Measurements from ENCODE around the gene TMEM161A. TPM values are rescaled to one million over a fixed set of nuclear protein-coding genes. Genes with fewer than 3 reads are reported as not detected.

Gene TMEM161A
- total RNA-seq, 4 donors from 2014 or later: 16.9 to 41.9 (median 18.5) TPM

GRCh38 chr19:19131989-19132388 lies 6.3 kb downstream of the TMEM161A start:
- 89% methylated on average over 3 of the region's 3 CpGs; no CpG with 5 or more reads in 1 of the 2 donors for WGBS, 2 donors (ENCODE audit: low coverage in 1 of 2)
- no peak overlapping the region for H3K27ac ChIP-seq
- no peak overlapping the region for H3K4me3 ChIP-seq
- TF ChIP-seq POLR2A (IDR thresholded peaks at IDR 0.05): no peak
- TF ChIP-seq, protein P1, sequence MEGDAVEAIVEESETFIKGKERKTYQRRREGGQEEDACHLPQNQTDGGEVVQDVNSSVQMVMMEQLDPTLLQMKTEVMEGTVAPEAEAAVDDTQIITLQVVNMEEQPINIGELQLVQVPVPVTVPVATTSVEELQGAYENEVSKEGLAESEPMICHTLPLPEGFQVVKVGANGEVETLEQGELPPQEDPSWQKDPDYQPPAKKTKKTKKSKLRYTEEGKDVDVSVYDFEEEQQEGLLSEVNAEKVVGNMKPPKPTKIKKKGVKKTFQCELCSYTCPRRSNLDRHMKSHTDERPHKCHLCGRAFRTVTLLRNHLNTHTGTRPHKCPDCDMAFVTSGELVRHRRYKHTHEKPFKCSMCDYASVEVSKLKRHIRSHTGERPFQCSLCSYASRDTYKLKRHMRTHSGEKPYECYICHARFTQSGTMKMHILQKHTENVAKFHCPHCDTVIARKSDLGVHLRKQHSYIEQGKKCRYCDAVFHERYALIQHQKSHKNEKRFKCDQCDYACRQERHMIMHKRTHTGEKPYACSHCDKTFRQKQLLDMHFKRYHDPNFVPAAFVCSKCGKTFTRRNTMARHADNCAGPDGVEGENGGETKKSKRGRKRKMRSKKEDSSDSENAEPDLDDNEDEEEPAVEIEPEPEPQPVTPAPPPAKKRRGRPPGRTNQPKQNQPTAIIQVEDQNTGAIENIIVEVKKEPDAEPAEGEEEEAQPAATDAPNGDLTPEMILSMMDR (IDR thresholded peaks at IDR 0.05): no peak
- TF ChIP-seq EP300 (IDR thresholded peaks at IDR 0.05; ENCODE audit: low read depth): no peak
- TF ChIP-seq POLR2AphosphoS5 (IDR thresholded peaks at IDR 0.05): no peak
- H3K4me1 ChIP-seq: peaks cover 0 to under 1% (median 0%) of the 10 kb centered on the region in 4 donors
- DNase-seq: no peak
- H3K9me3 ChIP-seq: peaks cover 6 to 8% of the 10 kb centered on the region in 2 donors
- in situ Hi-C loops (cut with MboI; ENCODE audit: low pct_ligation_motif_present in 1 of 4, low pct_unique_long_range_greater_than_20kb in 1 of 4, low sequenced_read_pairs in 3 of 4) (loop anchor here in 1 of 4 donors (10.0 kb wide), 1 partner anchor 77 kb away; no protein-coding TSS in a partner anchor), intact Hi-C loops (cut with DNase I; ENCODE audit: low total_unique reads) (loop anchor here (5.0 to 10.0 kb wide), 2 partner anchors 77 to 175 kb away; no protein-coding TSS in a partner anchor)
- H3K27me3 ChIP-seq: no peaks in the 10 kb centered on the region
- H3K36me3 ChIP-seq: no peaks in the 10 kb centered on the region

DNA sequence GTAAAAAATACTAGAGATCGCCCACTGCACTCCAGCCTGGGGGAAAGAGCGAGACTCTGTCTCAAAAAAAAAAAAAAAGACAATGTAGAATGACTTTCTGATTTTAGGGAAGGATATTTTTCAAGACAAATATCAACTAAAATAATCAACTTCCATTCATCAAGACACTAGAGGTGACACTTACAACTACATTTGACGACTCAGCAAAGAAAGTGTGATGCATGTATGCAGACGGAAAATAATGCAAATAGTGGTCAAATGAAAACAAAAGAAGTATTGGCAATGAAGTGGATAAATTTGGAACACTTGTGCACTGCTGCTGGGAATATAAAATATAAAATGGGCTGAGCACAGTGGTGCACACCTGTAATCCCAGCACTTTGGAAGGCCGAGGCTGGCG lies 12.2 kb downstream of the TMEM161A start:
- no peak overlapping the region for H3K4me3 ChIP-seq
- H3K27ac ChIP-seq: no peak overlapping the region
- H3K27me3 ChIP-seq: no peaks in the 10 kb centered on the region
- 92 to 95% methylated on average over 5 to 6 of the region's 6 CpGs for WGBS, 2 donors (ENCODE audit: low coverage in 1 of 2)
- peaks cover 0 to 9% (median 0%) of the 10 kb centered on the region in 4 donors for H3K36me3 ChIP-seq
- in situ Hi-C loops (cut with MboI; ENCODE audit: low pct_ligation_motif_present in 1 of 4, low pct_unique_long_range_greater_than_20kb in 1 of 4, low sequenced_read_pairs in 3 of 4): no loop called here
- DNase-seq: no peak
- TF ChIP-seq POLR2AphosphoS5 (IDR thresholded peaks at IDR 0.05) (no peak), EP300 (IDR thresholded peaks at IDR 0.05; ENCODE audit: low read depth) (no peak), POLR2A (IDR thresholded peaks at IDR 0.05) (no peak)
- TF ChIP-seq, protein P1 (IDR thresholded peaks at IDR 0.05): no peak
- intact Hi-C loops (cut with DNase I; ENCODE audit: low total_unique reads): no loop called here
- no peaks in the 10 kb centered on the region for H3K4me1 ChIP-seq
- peaks cover 0 to 8% of the 10 kb centered on the region in 2 donors for H3K9me3 ChIP-seq

DNA sequence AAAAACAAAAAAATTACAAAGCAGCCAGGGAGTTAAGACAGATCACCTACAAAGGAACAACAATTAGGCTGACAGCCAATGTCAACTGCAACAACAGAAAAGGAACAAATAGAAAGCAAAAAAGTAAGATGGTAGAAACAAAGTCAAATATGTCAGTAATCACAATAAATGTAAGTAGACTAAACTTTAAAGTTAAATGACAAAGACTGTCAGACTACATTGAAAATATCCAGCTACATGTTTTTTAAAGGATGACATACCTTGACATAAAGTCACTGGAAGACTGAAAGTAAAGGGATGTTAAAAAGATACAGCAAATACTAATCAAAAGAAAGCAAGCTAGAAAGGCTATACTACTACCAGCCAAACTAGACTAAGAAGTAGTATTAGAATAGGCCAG lies 14.9 kb downstream of the TMEM161A start:
- Histone ChIP-seq H3K36me3 (peaks cover 0 to 9% (median 0%) of the 10 kb centered on the region in 4 donors), H3K9me3 (peaks cover 0 to 8% of the 10 kb centered on the region in 2 donors), H3K27me3 (no peaks in the 10 kb centered on the region), H3K27ac (no peak overlapping the region), H3K4me3 (no peak overlapping the region), H3K4me1 (no peaks in the 10 kb centered on the region)
- in situ Hi-C loops (cut with MboI; ENCODE audit: low pct_ligation_motif_present in 1 of 4, low pct_unique_long_range_greater_than_20kb in 1 of 4, low sequenced_read_pairs in 3 of 4) (no loop called here), intact Hi-C loops (cut with DNase I; ENCODE audit: low total_unique reads) (no loop called here)
- TF ChIP-seq, protein P1 (IDR thresholded peaks at IDR 0.05): no peak
- no peak for TF ChIP-seq EP300 (IDR thresholded peaks at IDR 0.05; ENCODE audit: low read depth)
- no peak for TF ChIP-seq POLR2A (IDR thresholded peaks at IDR 0.05)
- no peak for TF ChIP-seq POLR2AphosphoS5 (IDR thresholded peaks at IDR 0.05)
- no peak for DNase-seq

DNA sequence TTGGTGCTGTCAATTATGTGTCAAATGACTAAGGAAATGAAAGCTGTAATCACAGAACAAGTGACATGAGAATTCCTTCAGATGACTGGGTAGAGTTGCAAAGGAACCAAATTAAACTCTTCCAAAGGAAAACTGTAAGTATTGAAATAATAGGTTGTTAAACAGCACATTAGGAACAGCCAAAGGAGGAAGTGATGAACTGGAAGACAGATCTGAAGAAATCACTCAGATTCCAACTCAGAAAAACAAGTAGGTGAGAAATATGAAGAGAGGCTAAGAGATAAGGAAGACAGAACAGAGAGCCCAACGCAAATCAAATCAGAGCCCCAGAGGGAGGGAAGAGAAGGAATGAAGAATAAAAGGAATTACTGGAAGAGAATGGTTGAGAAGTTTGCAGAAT lies 15.4 kb downstream of the TMEM161A start:
- in situ Hi-C loops (cut with MboI; ENCODE audit: low pct_ligation_motif_present in 1 of 4, low pct_unique_long_range_greater_than_20kb in 1 of 4, low sequenced_read_pairs in 3 of 4): no loop called here
- Histone ChIP-seq H3K4me3 (no peak overlapping the region), H3K36me3 (peaks cover 0 to 9% (median 0%) of the 10 kb centered on the region in 4 donors), H3K27ac (no peak overlapping the region), H3K4me1 (no peaks in the 10 kb centered on the region), H3K27me3 (no peaks in the 10 kb centered on the region), H3K9me3 (peaks cover 0 to 8% of the 10 kb centered on the region in 2 donors)
- DNase-seq: no peak
- intact Hi-C loops (cut with DNase I; ENCODE audit: low total_unique reads): no loop called here
- no peak for TF ChIP-seq POLR2AphosphoS5 (IDR thresholded peaks at IDR 0.05)
- TF ChIP-seq, protein P1 (IDR thresholded peaks at IDR 0.05): no peak
- no peak for TF ChIP-seq EP300 (IDR thresholded peaks at IDR 0.05; ENCODE audit: low read depth)
- 100% methylated on average over 1 of the region's 1 CpG for WGBS, 2 donors (ENCODE audit: low coverage in 1 of 2)
